Mesendoderm (in vitro differentiated cells): ENCODE data around the gene TMEM170A.
A peak's percentile ranks its signal among the peaks of the same experiment; 100 is the strongest.
"Not testable (repeated sequence)": the region's sequence is repeated elsewhere in the genome, so short reads cannot be mapped to it uniquely, and the experiment has no call there.

ENCODE experiments used
- DNase-seq: peaks from one replicate; pipeline ENCODE4 v3.0.0; 2013
- H2AK5ac ChIP-seq: 2 replicates; pipeline ENCODE4 v1.6.1; 2013; ENCODE audit warnings: low read length, inconsistent platforms
- H2BK120ac ChIP-seq: 2 replicates; pipeline ENCODE4 v1.6.1; 2013; ENCODE audit warnings: low read depth, mild to moderate bottlenecking, low read length, moderate library complexity, mixed read lengths
- H2BK15ac ChIP-seq: replicated peaks from 2 replicates; pipeline ENCODE4 v1.6.1; 2013; ENCODE audit warnings: low read depth, mild to moderate bottlenecking, moderate library complexity
- H2BK5ac ChIP-seq: 2 replicates; pipeline ENCODE4 v1.6.1; 2013; ENCODE audit warnings: low read length, inconsistent platforms
- H3K18ac ChIP-seq: 2 replicates; pipeline ENCODE4 v1.6.1; 2013; ENCODE audit warnings: mild to moderate bottlenecking, low read length, mixed read lengths
- H3K23ac ChIP-seq: one replicate; pipeline ENCODE4 v1.6.1; 2013; ENCODE audit warnings: low read length
- H3K27ac ChIP-seq: 2 replicates; pipeline ENCODE4 v1.5.1; 2013; ENCODE audit warnings: low read depth, mild to moderate bottlenecking, inconsistent platforms, low read length, moderate library complexity
- H3K27me3 ChIP-seq: 2 replicates; pipeline ENCODE4 v1.6.1; 2013; ENCODE audit warnings: low read length, control low read depth, mild to moderate bottlenecking, inconsistent platforms; ENCODE audit not compliant: insufficient read depth, poor library complexity
- H3K36me3 ChIP-seq: 2 replicates; pipeline ENCODE4 v1.6.1; 2013; ENCODE audit warnings: low read length, inconsistent platforms; ENCODE audit not compliant: control insufficient read depth, insufficient read depth
- H3K4ac ChIP-seq: one replicate; pipeline ENCODE4 v1.6.1; 2013; ENCODE audit warnings: low read depth, mild to moderate bottlenecking, low read length, moderate library complexity
- H3K4me1 ChIP-seq: 2 replicates; pipeline ENCODE4 v1.6.1; 2013; ENCODE audit warnings: low read depth, low read length, inconsistent platforms; ENCODE audit not compliant: control insufficient read depth
- H3K4me2 ChIP-seq: 2 replicates; pipeline ENCODE4 v1.6.1; 2013; ENCODE audit warnings: low read length
- H3K4me3 ChIP-seq: 2 replicates; pipeline ENCODE4 v1.5.1; 2013; ENCODE audit warnings: mild to moderate bottlenecking, low read length
- H3K56ac ChIP-seq: one replicate; pipeline ENCODE4 v1.6.1; 2013; ENCODE audit warnings: low read length
- H3K79me1 ChIP-seq: 2 replicates; pipeline ENCODE4 v1.6.1; 2013; ENCODE audit warnings: low read length, inconsistent platforms
- H3K79me2 ChIP-seq: 2 replicates; pipeline ENCODE4 v1.6.1; 2013; ENCODE audit warnings: mild to moderate bottlenecking, low read length; ENCODE audit not compliant: control insufficient read depth, insufficient read depth
- H3K9ac ChIP-seq: 2 replicates; pipeline ENCODE4 v1.6.1; 2013; ENCODE audit warnings: low read length, inconsistent platforms
- H4K5ac ChIP-seq: one replicate; pipeline ENCODE4 v1.6.1; 2013; ENCODE audit warnings: low read length
- H4K8ac ChIP-seq: one replicate; pipeline ENCODE4 v1.6.1; 2013; ENCODE audit warnings: low read depth, mild to moderate bottlenecking, control low read depth, low read length, moderate library complexity
- WGBS: extraction: QIAGEN DNeasy Blood & Tissue Kit; methylation state at CpG from one replicate; pipeline ENCODE4 v1.1.7; 2013; ENCODE audit warnings: low lambda C conversion rate, missing lambda C conversion rate; ENCODE audit not compliant: insufficient coverage; ENCODE audit errors: extremely low coverage; 5-methylcytosine and 5-hydroxymethylcytosine counted together

Gene TMEM170A

GRCh38 chr16:75472908-75473877 lies 8.7 kb upstream of the TMEM170A start:
- Histone ChIP-seq H3K56ac (no peak overlapping the region), H3K79me1 (no peaks in the 10 kb centered on the region), H4K8ac (no peak overlapping the region), H3K23ac (no peak overlapping the region), H3K4me3 (no peak overlapping the region), H3K4me1 (no peaks in the 10 kb centered on the region), H3K36me3 (peaks cover 2% of the 10 kb centered on the region), H3K9ac (no peak overlapping the region), H2BK5ac (no peak overlapping the region), H3K27me3 (no peaks in the 10 kb centered on the region), H2AK5ac (no peak overlapping the region), H3K27ac (no peak overlapping the region), H3K4ac (no peak overlapping the region), H3K4me2 (no peak overlapping the region), H2BK120ac (no peak overlapping the region), H3K79me2 (no peaks in the 10 kb centered on the region), H2BK15ac (no peak overlapping the region), H3K18ac (no peak overlapping the region), H4K5ac (no peak overlapping the region)
- no CpG with 5 or more reads among the region's 17 CpGs for WGBS
- DNase-seq: no peak

- Histone ChIP-seq H3K79me2 (no peaks in the 10 kb centered on the region), H3K4ac (no peak overlapping the region), H3K4me1 (no peaks in the 10 kb centered on the region), H3K36me3 (no peaks in the 10 kb centered on the region), H2BK120ac (no peak overlapping the region), H3K79me1 (no peaks in the 10 kb centered on the region), H3K27ac (no peak overlapping the region), H3K27me3 (no peaks in the 10 kb centered on the region), H4K8ac (no peak overlapping the region), H3K18ac (no peak overlapping the region), H2AK5ac (no peak overlapping the region), H3K23ac (no peak overlapping the region), H2BK15ac (no peak overlapping the region), H3K4me2 (no peak overlapping the region), H3K9ac (no peak overlapping the region), H3K4me3 (no peak overlapping the region), H3K56ac (no peak overlapping the region), H2BK5ac (no peak overlapping the region), H4K5ac (no peak overlapping the region)
- peak; percentile 58 for DNase-seq
- no CpG with 5 or more reads among the region's 10 CpGs for WGBS
These were observed 7.5 kb upstream of the TMEM170A start for GRCh38 chr16:75471723-75472633.

- no peak overlapping the region for H2BK120ac ChIP-seq
- no peak overlapping the region for H3K23ac ChIP-seq
- no peak overlapping the region for H2BK5ac ChIP-seq
- no peaks in the 10 kb centered on the region for H3K4me1 ChIP-seq
- H3K18ac ChIP-seq: no peak overlapping the region
- H4K5ac ChIP-seq: no peak overlapping the region
- no peak overlapping the region for H3K9ac ChIP-seq
- no peak overlapping the region for H3K56ac ChIP-seq
- no CpG with 5 or more reads among the region's 2 CpGs for WGBS
- no peak overlapping the region for H3K27ac ChIP-seq
- no peak overlapping the region for H3K4me2 ChIP-seq
- H3K79me1 ChIP-seq: no peaks in the 10 kb centered on the region
- H3K36me3 ChIP-seq: no peaks in the 10 kb centered on the region
- no peak overlapping the region for H4K8ac ChIP-seq
- peaks cover 17% of the 10 kb centered on the region for H3K79me2 ChIP-seq
- H2BK15ac ChIP-seq: no peak overlapping the region
- no peaks in the 10 kb centered on the region for H3K27me3 ChIP-seq
- DNase-seq: no peak
- no peak overlapping the region for H2AK5ac ChIP-seq
- H3K4me3 ChIP-seq: no peak overlapping the region
- H3K4ac ChIP-seq: no peak overlapping the region
These were observed 2.3 kb upstream of the TMEM170A start for GRCh38 chr16:75466760-75467159.

- not testable (repeated sequence) for H3K27me3 ChIP-seq, H2BK5ac ChIP-seq, H2AK5ac ChIP-seq, H2BK120ac ChIP-seq, H2BK15ac ChIP-seq, H3K4me1 ChIP-seq, H3K23ac ChIP-seq, H4K8ac ChIP-seq, H3K36me3 ChIP-seq, H3K79me1 ChIP-seq, H4K5ac ChIP-seq
- H3K18ac ChIP-seq: peak overlapping the region; percentile 57
- peak overlapping the region; percentile 98 for H3K56ac ChIP-seq
- H3K9ac ChIP-seq: peak overlapping the region; percentile 97
- H3K4ac ChIP-seq: peak overlapping the region; percentile 83
- peak; percentile 73 for DNase-seq
- no CpG with 5 or more reads among the region's 39 CpGs for WGBS
- H3K4me2 ChIP-seq: peak overlapping the region; percentile 43
- peak overlapping the region; percentile 88 for H3K4me3 ChIP-seq
- H3K27ac ChIP-seq: peak overlapping the region; percentile 30
- H3K79me2 ChIP-seq: peaks cover 40% of the 10 kb centered on the region
These were observed 934 bp downstream of the TMEM170A start for GRCh38 chr16:75463389-75464121.

GRCh38 chr16:75462806-75463205 lies 1.7 kb downstream of the TMEM170A start:
- no peak overlapping the region for H3K4me2 ChIP-seq
- no peak for DNase-seq

More at GRCh38 chr16:75462806-75463205, 1.7 kb downstream of the TMEM170A start:
- peaks cover 45% of the 10 kb centered on the region for H3K79me2 ChIP-seq
- no peaks in the 10 kb centered on the region for H3K36me3 ChIP-seq
- WGBS: no CpG with 5 or more reads among the region's 2 CpGs
- no peak overlapping the region for H3K27ac ChIP-seq
- H3K27me3 ChIP-seq: no peaks in the 10 kb centered on the region
- peak overlapping the region; percentile 97 for H3K9ac ChIP-seq
- H3K4me3 ChIP-seq: no peak overlapping the region
- no peak overlapping the region for H2BK15ac ChIP-seq
- no peak overlapping the region for H4K8ac ChIP-seq
- H3K23ac ChIP-seq: no peak overlapping the region
- no peak overlapping the region for H3K4ac ChIP-seq
- H2BK120ac ChIP-seq: no peak overlapping the region
- no peak overlapping the region for H3K18ac ChIP-seq
- H3K4me1 ChIP-seq: peaks cover 2% of the 10 kb centered on the region
- no peak overlapping the region for H4K5ac ChIP-seq
- no peak overlapping the region for H2AK5ac ChIP-seq
- H2BK5ac ChIP-seq: no peak overlapping the region
- no peak overlapping the region for H3K56ac ChIP-seq
- H3K79me1 ChIP-seq: peaks cover 13% of the 10 kb centered on the region
